ENCODE results near the gene TRMT44. TPM values are rescaled to one million over a fixed set of nuclear protein-coding genes. Genes with fewer than 3 reads are reported as not detected.

Gene TRMT44
- total RNA-seq, 4 donors from 2014 or later = 39.0 to 61.0 (median 49.2) TPM

GRCh38 chr4:8461086-8461485 is 20.5 kb downstream of the TRMT44 start:
- DNase-seq (ENCODE audit: low spot score in 2 of 2) = no peak
- no peak overlapping the region for H3K4me3 ChIP-seq (ENCODE audit: low read depth, poor library complexity, severe bottlenecking)
- intact Hi-C loops (cut with DNase I; ENCODE audit: low total_unique reads) = no loop called here
- 92 to 94% methylated on average over 6 of the region's 6 CpGs for WGBS, 2 donors
- TF ChIP-seq CTCF (IDR thresholded peaks at IDR 0.05) (no peak), POLR2A (IDR thresholded peaks at IDR 0.05) (no peak)

- DNase-seq (ENCODE audit: low spot score in 2 of 2) = no peak
- TF ChIP-seq CTCF (IDR thresholded peaks at IDR 0.05) (no peak), POLR2A (IDR thresholded peaks at IDR 0.05) (no peak)
- 92 to 97% methylated on average over 6 of the region's 6 CpGs for WGBS, 2 donors
- H3K4me3 ChIP-seq (ENCODE audit: low read depth, poor library complexity, severe bottlenecking) = no peak overlapping the region
- intact Hi-C loops (cut with DNase I; ENCODE audit: low total_unique reads) = no loop called here
Measured at GRCh38 chr4:8461616-8462015, 21.0 kb downstream of the TRMT44 start.

- no peak overlapping the region for H3K4me3 ChIP-seq (ENCODE audit: low read depth, poor library complexity, severe bottlenecking)
- WGBS, 2 donors = 93 to 95% methylated on average over 9 of the region's 9 CpGs
- DNase-seq (ENCODE audit: low spot score in 2 of 2) = no peak
- no peak for TF ChIP-seq CTCF (IDR thresholded peaks at IDR 0.05)
- TF ChIP-seq POLR2A (IDR thresholded peaks at IDR 0.05) = no peak
- intact Hi-C loops (cut with DNase I; ENCODE audit: low total_unique reads) = no loop called here
Measured at GRCh38 chr4:8463811-8464210, 23.2 kb downstream of the TRMT44 start.

- DNase-seq (ENCODE audit: low spot score in 2 of 2) = no peak
- WGBS, 2 donors = 91% methylated on average over 14 of the region's 14 CpGs
- no peak overlapping the region for H3K4me3 ChIP-seq (ENCODE audit: low read depth, poor library complexity, severe bottlenecking)
- TF ChIP-seq CTCF (IDR thresholded peaks at IDR 0.05) (no peak), POLR2A (IDR thresholded peaks at IDR 0.05) (no peak)
- intact Hi-C loops (cut with DNase I; ENCODE audit: low total_unique reads) = no loop called here
Measured at GRCh38 chr4:8464381-8464780, 23.8 kb downstream of the TRMT44 start.

DNA sequence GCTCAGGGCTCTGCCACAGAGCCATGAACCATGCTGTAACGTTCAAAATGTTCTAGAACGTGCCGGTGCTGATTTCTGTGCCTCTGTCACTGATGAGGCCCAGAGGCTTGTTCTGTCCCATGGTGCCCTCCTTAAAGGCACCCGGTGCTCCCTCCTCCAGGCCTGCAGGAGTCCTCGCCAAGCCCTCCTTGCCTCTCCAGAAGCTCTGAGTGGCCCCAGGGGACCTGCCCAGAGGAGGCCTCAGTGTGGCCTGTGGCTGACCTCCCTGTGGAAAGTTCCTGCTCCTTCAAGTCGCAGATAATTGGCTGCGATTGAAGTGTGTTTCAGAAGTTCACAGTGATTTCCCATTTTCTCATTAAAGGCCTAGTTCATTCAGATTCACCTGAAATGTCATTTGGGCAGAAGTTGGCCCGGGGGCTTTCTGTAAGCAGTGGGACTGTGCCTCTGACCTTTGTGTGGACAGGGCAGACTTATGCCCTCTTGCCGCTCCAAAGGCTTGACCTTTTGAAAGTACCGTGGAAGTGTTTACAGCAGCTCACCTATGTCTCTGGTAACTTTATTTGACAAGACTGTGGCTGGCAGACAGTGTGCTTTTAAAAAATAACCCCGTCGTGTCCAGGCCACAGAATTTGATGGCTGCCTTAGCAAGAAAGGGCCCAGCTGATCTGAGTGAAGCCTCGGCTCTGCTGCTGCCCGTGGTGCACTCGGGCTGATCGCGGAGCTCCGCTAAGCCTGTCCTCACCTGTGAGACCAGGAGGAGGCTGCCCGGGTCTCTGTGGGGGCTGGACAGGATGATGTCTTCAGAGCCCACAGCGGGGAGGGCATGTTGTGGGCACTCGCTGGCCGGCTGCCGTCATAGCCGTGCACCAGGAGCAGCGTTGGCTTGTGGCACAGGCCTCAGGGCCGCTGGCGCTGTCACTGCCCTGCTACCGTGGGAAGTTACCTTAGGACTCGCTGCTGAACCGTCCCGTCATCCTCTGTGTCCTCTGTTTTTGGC is 25.3 kb downstream of the TRMT44 start:
- intact Hi-C loops (cut with DNase I; ENCODE audit: low total_unique reads) = no loop called here
- H3K4me3 ChIP-seq (ENCODE audit: low read depth, poor library complexity, severe bottlenecking) = no peak overlapping the region
- 85 to 90% methylated on average over 30 to 31 of the region's 31 CpGs for WGBS, 2 donors
- DNase-seq (ENCODE audit: low spot score in 2 of 2) = no peak
- TF ChIP-seq POLR2A (IDR thresholded peaks at IDR 0.05) (no peak), CTCF (IDR thresholded peaks at IDR 0.05) (no peak)
